Ovary (tissue), 9 donors: ENCODE measurements around the gene FAM24B. TPM values are rescaled to one million over a fixed set of nuclear protein-coding genes. Genes with fewer than 3 reads are reported as not detected.

Experiments
- DNase-seq, 5 donors: peaks; one replicate each; pipeline ENCODE4 v3.0.0-alpha.2; 2019 to 2020
- H3K27ac ChIP-seq, 2 donors: fragments of 200-600 bp; one replicate each; pipeline versions ENCODE4 v1.5.1 to v1.8.0; 2019 to 2022
- H3K27me3 ChIP-seq: fragments of 200-600 bp; one replicate; pipeline ENCODE4 v1.8.0; 2022
- H3K36me3 ChIP-seq: fragments of 200-600 bp; sonication (generic); one replicate; pipeline ENCODE4 v1.5.1; 2019
- H3K4me1 ChIP-seq: one replicate; pipeline ENCODE4 v1.8.1; 2013; ENCODE audit warnings: mild to moderate bottlenecking, moderate library complexity; ENCODE audit not compliant: insufficient read depth
- H3K4me3 ChIP-seq: fragments of 200-600 bp; sonication (generic); one replicate; pipeline ENCODE4 v1.5.1; 2017
- H3K9me3 ChIP-seq, 2 donors: fragments of 200-600 bp in 1 of 2; sonication (generic) in 1 of 2; one replicate each; pipeline versions ENCODE4 v1.5.1 to v1.8.1; 2013 to 2019; ENCODE audit warnings: mild to moderate bottlenecking in 1 of 2, moderate library complexity in 1 of 2
- EP300 ChIP-seq: sonication (generic); formaldehyde crosslinking; IDR thresholded peaks from one replicate; pipeline ENCODE4 v1.6.1; 2017; ENCODE audit warnings: antibody characterized with exemption
- POLR2A ChIP-seq: fragments of 450-650 bp; IDR thresholded peaks from one replicate; pipeline ENCODE4 v1.6.1; 2017; ENCODE audit warnings: antibody characterized with exemption, mild to moderate bottlenecking, moderate library complexity
- WGBS, 3 donors: extraction: QIAGEN DNeasy Blood & Tissue Kit in 1 of 3; methylation state at CpG; one replicate each; pipeline versions ENCODE4 v1.1.5 to v1.1.7; 2013 to 2017; 5-methylcytosine and 5-hydroxymethylcytosine counted together
- intact Hi-C, 4 donors: fragments of 100-400 bp; cut with DNase I; formaldehyde crosslinking; loops; one replicate each; pipeline versions ENCODE4 v1.11.0 to v1.15.1; 2022 to 2023
- polyA plus RNA-seq, 2 donors: library from polyadenylated mRNA; stranded (reverse); fragments of 200-250 nt in 1 of 2; fragments of 350-450 nt in 1 of 2; fragmentation: Illumina TruSeq in 1 of 2; extraction: RNeasy Lipid Tissue Mini Kit (QIAGEN cat#74804) in 1 of 2; gene quantifications; one replicate each; pipeline ENCODE4 v1.2.3, GENCODE V29; 2013 to 2014
- total RNA-seq, 7 donors: library from RNA; depleted of rRNA in 2 of 7; stranded (reverse); fragments of >200 nt in 2 of 7; fragmentation: NEBNext Ultra II Directional in 3 of 7; extraction: Animal tissue kit (Norgen Biotek cat#: 25700) in 3 of 7; gene quantifications; one replicate each; pipeline versions ENCODE4 v1.1.0 to v1.2.4, GENCODE V29; 2016 to 2023
- TF ChIP-seq, protein P1 (sequence below), 3 donors: fragments of 450-650 bp in 2 of 3; fragments of 200-600 bp in 1 of 3; IDR thresholded peaks; one replicate each; pipeline versions ENCODE4 v1.5.1 to v1.8.0; 2016 to 2022; ENCODE audit warnings: antibody characterized with exemption in 3 of 3, mild to moderate bottlenecking in 1 of 3
- donor health status: DM: no; HTN: no; CAD: no; lungs with moderate emphysema.
- donor health status: DM: no; HTN: no; CAD: no.
- donor health status: Bipolar disorder and iron deficiency.
- donor health status: DM: yes; HTN: yes; CAD: no.
- donor health status: DM: no; HTN: no; CAD: no.
- donor health status: DM: yes; HTN: yes; CAD: no.

FAM24B gene
- total and polyA plus RNA-seq, 9 donors: 1.8 to 4.2 (median 2.8) TPM

DNA sequence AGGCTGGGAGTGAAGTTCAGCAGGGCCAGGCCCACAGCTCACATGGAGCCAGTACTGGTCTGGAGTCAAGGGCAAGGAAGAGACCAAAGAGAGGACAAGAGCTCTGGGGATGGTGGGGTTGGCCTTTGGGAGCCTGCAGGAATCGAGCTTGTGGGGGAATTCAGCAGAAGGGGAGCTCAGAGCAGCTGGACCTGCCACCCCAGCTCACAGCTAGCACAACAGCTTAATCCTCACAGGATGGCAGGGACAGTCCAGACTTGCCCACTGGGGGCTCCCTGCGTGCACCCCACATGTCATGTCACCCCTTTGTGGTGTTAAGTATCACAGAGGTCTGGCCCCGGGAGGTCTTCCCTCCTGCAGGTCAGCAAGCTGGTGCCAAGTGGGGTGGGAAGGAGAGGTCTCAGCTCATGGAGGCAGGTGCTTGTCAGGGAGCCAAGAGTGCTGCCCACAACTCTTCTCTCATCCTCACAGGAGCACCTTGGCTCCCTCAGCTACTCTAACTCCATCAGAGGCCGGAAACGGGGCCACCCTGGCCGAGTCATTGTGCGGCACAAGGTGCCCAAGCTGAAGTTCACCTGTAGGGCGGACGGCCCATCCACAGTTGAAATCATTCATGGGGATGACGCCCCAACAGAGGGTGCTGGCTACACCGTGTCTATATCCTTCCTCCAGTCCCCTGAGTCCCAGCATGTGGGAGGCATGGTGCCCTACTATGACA lies 56.2 kb downstream of the FAM24B start:
- TF ChIP-seq POLR2A (no peak), EP300 (no peak)
- TF ChIP-seq, protein P1, sequence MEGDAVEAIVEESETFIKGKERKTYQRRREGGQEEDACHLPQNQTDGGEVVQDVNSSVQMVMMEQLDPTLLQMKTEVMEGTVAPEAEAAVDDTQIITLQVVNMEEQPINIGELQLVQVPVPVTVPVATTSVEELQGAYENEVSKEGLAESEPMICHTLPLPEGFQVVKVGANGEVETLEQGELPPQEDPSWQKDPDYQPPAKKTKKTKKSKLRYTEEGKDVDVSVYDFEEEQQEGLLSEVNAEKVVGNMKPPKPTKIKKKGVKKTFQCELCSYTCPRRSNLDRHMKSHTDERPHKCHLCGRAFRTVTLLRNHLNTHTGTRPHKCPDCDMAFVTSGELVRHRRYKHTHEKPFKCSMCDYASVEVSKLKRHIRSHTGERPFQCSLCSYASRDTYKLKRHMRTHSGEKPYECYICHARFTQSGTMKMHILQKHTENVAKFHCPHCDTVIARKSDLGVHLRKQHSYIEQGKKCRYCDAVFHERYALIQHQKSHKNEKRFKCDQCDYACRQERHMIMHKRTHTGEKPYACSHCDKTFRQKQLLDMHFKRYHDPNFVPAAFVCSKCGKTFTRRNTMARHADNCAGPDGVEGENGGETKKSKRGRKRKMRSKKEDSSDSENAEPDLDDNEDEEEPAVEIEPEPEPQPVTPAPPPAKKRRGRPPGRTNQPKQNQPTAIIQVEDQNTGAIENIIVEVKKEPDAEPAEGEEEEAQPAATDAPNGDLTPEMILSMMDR (IDR thresholded peaks at IDR 0.05): no peak
- H3K27ac ChIP-seq: no peak overlapping the region
- H3K4me3 ChIP-seq: no peak overlapping the region
- H3K9me3 ChIP-seq: no peaks in the 10 kb centered on the region
- no peaks in the 10 kb centered on the region for H3K27me3 ChIP-seq
- H3K4me1 ChIP-seq: no peaks in the 10 kb centered on the region
- no peak for DNase-seq
- intact Hi-C loops: no loop called here
- WGBS, 3 donors: 80 to 87% (median 83%) methylated on average over 11 of the region's 11 CpGs
- H3K36me3 ChIP-seq: no peaks in the 10 kb centered on the region

DNA sequence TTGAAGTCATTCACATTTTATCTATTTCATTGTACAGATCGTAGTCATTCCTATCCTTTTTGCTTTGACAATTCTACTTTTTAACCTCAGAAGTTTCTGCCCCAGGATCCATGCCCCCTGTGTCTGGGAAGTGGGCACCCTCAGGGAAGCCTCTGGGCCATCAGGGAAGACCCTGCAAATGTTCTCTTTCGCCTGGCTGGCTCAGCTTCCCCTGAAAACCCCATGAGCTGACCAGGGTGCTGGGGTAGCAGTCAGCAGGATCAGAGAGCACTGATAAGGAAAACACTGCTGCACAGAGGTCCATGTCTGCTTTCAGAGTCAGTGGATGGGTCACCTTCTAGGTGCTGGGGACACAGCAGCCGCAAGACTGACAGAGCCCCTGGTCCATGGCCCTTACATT lies 57.6 kb downstream of the FAM24B start:
- no peaks in the 10 kb centered on the region for H3K27me3 ChIP-seq
- WGBS, 3 donors: 62 to 83% (median 76%) methylated on average over 3 of the region's 3 CpGs
- H3K36me3 ChIP-seq: no peaks in the 10 kb centered on the region
- H3K4me3 ChIP-seq: no peak overlapping the region
- no peaks in the 10 kb centered on the region for H3K9me3 ChIP-seq
- no peak for DNase-seq
- no peak overlapping the region for H3K27ac ChIP-seq
- no peak for TF ChIP-seq POLR2A
- no peak for TF ChIP-seq EP300
- TF ChIP-seq, protein P1 (IDR thresholded peaks at IDR 0.05): no peak
- intact Hi-C loops: no loop called here
- H3K4me1 ChIP-seq: no peaks in the 10 kb centered on the region

DNA sequence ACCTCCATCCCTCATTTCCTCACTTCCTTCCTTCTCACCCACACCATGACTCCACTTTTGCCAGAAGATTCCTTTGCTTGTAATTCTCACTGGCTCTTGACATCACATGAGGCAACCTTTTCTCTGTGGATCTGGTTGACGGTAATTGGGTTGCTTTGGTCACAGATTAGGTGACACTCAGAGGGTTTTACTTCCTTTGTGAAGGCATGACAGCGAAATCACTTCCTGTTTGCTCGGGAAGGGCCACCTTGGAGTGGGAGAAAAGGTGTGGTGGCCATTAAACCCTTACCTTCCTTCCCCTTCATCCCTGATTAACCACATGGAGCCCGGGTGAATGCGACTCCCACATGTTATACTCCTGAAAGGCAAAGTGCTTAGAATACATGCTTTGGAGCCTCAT lies 63.9 kb downstream of the FAM24B start:
- no peaks in the 10 kb centered on the region for H3K9me3 ChIP-seq
- WGBS, 3 donors: 64 to 71% (median 70%) methylated on average over 5 of the region's 5 CpGs
- DNase-seq: no peak
- H3K27me3 ChIP-seq: no peaks in the 10 kb centered on the region
- H3K27ac ChIP-seq: no peak overlapping the region
- no peak overlapping the region for H3K4me3 ChIP-seq
- H3K36me3 ChIP-seq: no peaks in the 10 kb centered on the region
- intact Hi-C loops: no loop called here
- no peaks in the 10 kb centered on the region for H3K4me1 ChIP-seq
- TF ChIP-seq, protein P1 (IDR thresholded peaks at IDR 0.05): no peak
- TF ChIP-seq EP300 (no peak), POLR2A (no peak)

DNA sequence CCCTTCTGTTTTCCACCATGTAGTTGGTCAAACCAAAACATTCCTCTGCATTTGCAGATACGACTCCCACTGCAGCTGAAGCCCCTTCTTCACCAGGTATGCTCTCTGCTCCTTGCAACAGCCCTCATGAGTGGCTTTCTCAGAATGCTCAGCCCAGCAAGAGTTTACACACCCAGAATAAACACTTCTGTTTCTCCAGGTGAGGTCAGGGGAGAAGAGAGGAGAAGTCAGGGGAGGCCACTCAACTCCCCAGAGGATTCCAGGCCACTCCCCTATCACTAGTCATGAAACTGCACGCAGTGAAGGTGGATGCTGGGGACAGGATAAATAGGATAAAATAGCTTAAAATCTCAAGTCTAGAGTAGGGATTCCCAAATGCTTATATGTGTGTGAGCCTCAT lies 64.9 kb downstream of the FAM24B start:
- H3K27me3 ChIP-seq: no peaks in the 10 kb centered on the region
- 65 to 77% (median 71%) methylated on average over 2 of the region's 2 CpGs for WGBS, 3 donors
- intact Hi-C loops: no loop called here

More for the DNA sequence above, 64.9 kb downstream of the FAM24B start:
- TF ChIP-seq, protein P1 (IDR thresholded peaks at IDR 0.05): no peak
- TF ChIP-seq POLR2A (no peak), EP300 (no peak)
- Histone ChIP-seq H3K27ac (no peak overlapping the region), H3K36me3 (no peaks in the 10 kb centered on the region), H3K4me1 (no peaks in the 10 kb centered on the region), H3K4me3 (no peak overlapping the region), H3K9me3 (no peaks in the 10 kb centered on the region)
- DNase-seq: no peak
